ENCODE data around the gene FRMD4A.

FRMD4A gene

DNA sequence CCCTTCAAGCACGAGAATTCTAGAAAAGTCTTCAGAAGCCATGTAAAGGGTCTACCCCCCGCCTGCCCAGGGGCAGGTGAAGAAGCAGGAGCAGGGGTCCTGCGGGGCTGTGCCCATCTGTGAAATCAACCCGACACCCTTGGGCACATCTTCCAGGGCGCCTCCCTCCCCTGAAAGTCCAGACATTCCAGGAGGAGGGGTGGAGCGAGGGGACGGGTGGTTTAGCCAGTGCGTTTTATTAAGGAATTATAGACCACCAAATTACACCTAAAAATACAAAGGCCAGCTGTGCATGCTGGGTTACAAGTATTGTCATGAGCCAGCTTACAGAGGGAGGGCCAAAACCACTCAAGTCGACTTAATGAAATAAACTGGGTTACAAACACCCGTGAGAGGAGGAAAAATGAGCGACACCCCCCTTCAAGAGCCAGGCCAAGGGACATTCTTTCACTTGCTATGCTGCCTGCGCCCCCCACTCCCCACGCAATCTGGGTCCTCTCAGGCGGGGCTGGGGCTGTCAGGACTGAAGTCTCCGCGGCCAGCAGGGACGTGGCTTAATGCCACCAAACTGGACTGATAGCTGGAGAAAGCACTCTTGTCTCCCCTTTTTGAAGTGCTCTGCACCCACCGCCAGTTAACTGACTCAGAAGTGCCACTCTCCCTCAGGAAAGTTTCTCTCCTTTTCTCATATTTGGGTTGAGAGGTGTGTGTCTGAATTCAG lies 360.3 kb downstream of the FRMD4A start:
- no peak for DNase-seq
- Histone ChIP-seq H3K9me3 (ENCODE audit: control insufficient read depth, low read length) (no peaks in the 10 kb centered on the region), H3K27ac (ENCODE audit: insufficient read depth, low read length, poor library complexity, severe bottlenecking) (no peak overlapping the region), H3K27me3 (replicated peaks; ENCODE audit: control insufficient read depth, insufficient read depth, low read length, poor library complexity, severe bottlenecking) (no peaks in the 10 kb centered on the region), H3K4me3 (ENCODE audit: insufficient read depth, low read depth, low read length, poor library complexity, severe bottlenecking) (no peak overlapping the region), H3K36me3 (ENCODE audit: control insufficient read depth, insufficient read depth, low read length) (no peaks in the 10 kb centered on the region), H3K4me1 (ENCODE audit: control insufficient read depth, insufficient read depth, low read length, poor library complexity, severe bottlenecking) (no peaks in the 10 kb centered on the region)

DNA sequence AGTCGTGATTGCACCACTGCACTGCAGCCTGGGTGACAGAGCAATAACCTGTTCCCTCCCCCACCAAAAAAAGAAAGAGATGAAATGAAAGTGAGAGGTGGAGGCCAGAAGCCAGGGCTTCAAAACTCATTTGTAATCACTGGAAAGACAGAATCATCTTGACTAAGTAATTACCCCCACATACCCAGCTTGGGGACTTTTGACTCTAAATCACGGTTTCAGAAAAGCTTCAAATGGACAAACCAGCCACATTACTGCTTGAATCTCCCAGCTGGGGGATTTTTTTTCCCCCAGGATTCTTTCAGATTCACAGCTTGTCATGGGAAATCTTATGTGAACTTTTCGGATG lies 361.0 kb downstream of the FRMD4A start:
- DNase-seq = no peak
- Histone ChIP-seq H3K27me3 (replicated peaks; ENCODE audit: control insufficient read depth, insufficient read depth, low read length, poor library complexity, severe bottlenecking) (no peaks in the 10 kb centered on the region), H3K4me3 (ENCODE audit: insufficient read depth, low read depth, low read length, poor library complexity, severe bottlenecking) (no peak overlapping the region), H3K27ac (ENCODE audit: insufficient read depth, low read length, poor library complexity, severe bottlenecking) (no peak overlapping the region), H3K9me3 (ENCODE audit: control insufficient read depth, low read length) (no peaks in the 10 kb centered on the region), H3K4me1 (ENCODE audit: control insufficient read depth, insufficient read depth, low read length, poor library complexity, severe bottlenecking) (no peaks in the 10 kb centered on the region), H3K36me3 (ENCODE audit: control insufficient read depth, insufficient read depth, low read length) (no peaks in the 10 kb centered on the region)

DNA sequence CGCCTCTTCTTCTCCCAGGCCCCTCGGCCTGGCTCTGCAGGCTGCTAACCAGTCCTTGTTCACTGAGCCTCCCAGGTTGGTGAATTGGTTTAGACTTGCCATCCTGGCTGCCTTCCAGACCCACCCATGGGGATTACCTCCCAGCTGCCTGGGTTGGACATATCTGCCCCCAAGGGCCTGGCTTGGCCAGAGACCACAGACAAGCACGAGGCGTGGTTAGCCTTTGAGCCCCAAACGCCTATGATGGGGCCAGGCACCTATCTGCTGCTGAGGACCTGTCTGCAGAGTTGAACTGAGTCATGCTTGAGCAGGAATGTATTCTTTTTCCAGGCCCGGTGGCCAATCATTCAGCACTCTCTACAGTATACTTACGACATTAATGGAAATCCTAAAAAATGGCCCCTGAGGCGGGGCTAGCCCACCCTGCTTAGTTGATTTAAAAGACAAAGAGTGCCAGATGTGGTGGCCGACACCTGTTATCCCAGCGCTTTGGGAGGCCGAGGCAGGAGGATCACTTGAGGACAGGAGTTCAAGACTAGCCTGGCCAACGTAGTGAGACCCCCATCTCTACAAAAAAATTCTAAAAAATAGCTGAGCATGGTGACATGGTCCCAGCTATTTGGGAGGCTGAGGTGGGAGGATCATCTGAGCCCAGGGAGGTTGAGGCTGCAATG lies 361.5 kb downstream of the FRMD4A start:
- H3K27ac ChIP-seq (ENCODE audit: insufficient read depth, low read length, poor library complexity, severe bottlenecking) = no peak overlapping the region
- no peak overlapping the region for H3K4me3 ChIP-seq (ENCODE audit: insufficient read depth, low read depth, low read length, poor library complexity, severe bottlenecking)
- H3K36me3 ChIP-seq (ENCODE audit: control insufficient read depth, insufficient read depth, low read length) = no peaks in the 10 kb centered on the region
- no peaks in the 10 kb centered on the region for H3K4me1 ChIP-seq (ENCODE audit: control insufficient read depth, insufficient read depth, low read length, poor library complexity, severe bottlenecking)
- H3K27me3 ChIP-seq (replicated peaks; ENCODE audit: control insufficient read depth, insufficient read depth, low read length, poor library complexity, severe bottlenecking) = no peaks in the 10 kb centered on the region
- DNase-seq = no peak
- no peaks in the 10 kb centered on the region for H3K9me3 ChIP-seq (ENCODE audit: control insufficient read depth, low read length)

DNA sequence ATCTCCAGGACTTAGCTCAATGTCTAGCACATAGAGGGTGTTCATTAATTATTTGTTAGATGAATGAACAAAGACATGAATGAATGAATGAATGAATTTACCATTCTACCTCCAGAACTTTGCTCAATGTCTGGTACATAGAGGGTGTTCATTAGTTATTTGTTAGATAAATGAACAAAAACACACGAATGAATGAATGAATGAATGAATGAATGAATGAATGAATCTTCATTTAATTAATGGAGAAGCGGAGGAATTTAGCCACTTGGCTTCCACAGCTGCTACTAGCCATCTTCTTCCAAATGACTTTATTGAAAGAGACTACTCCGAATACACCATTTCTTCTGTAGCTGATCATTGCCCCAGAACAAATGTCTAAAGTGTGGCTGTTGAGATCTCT lies 368.9 kb downstream of the FRMD4A start:
- Histone ChIP-seq H3K27me3 (replicated peaks; ENCODE audit: control insufficient read depth, insufficient read depth, low read length, poor library complexity, severe bottlenecking) (no peaks in the 10 kb centered on the region), H3K36me3 (ENCODE audit: control insufficient read depth, insufficient read depth, low read length) (no peaks in the 10 kb centered on the region), H3K4me1 (ENCODE audit: control insufficient read depth, insufficient read depth, low read length, poor library complexity, severe bottlenecking) (no peaks in the 10 kb centered on the region), H3K9me3 (ENCODE audit: control insufficient read depth, low read length) (no peaks in the 10 kb centered on the region), H3K4me3 (ENCODE audit: insufficient read depth, low read depth, low read length, poor library complexity, severe bottlenecking) (no peak overlapping the region), H3K27ac (ENCODE audit: insufficient read depth, low read length, poor library complexity, severe bottlenecking) (no peak overlapping the region)
- no peak for DNase-seq

DNA sequence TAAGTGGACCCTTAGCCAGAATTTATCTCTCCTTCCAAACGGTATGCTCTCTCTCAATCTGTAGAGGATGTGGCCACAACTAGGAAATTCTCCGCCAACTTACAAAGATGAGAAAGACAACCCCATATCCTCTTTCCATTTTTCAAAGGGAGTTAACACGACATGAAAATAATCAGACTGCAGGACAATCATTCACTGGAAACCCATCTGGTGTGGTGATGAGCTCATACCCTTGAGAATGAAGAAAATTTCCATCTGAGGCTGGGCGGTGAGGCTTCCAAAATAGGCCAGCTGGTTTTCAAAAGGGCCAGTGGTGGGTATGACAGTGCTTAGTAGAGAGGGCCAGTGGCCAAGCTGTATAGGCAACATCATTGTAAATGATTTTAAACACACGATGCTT lies 369.6 kb downstream of the FRMD4A start:
- Histone ChIP-seq H3K4me1 (ENCODE audit: control insufficient read depth, insufficient read depth, low read length, poor library complexity, severe bottlenecking) (no peaks in the 10 kb centered on the region), H3K36me3 (ENCODE audit: control insufficient read depth, insufficient read depth, low read length) (no peaks in the 10 kb centered on the region), H3K9me3 (ENCODE audit: control insufficient read depth, low read length) (no peaks in the 10 kb centered on the region), H3K27ac (ENCODE audit: insufficient read depth, low read length, poor library complexity, severe bottlenecking) (no peak overlapping the region), H3K27me3 (replicated peaks; ENCODE audit: control insufficient read depth, insufficient read depth, low read length, poor library complexity, severe bottlenecking) (no peaks in the 10 kb centered on the region), H3K4me3 (ENCODE audit: insufficient read depth, low read depth, low read length, poor library complexity, severe bottlenecking) (no peak overlapping the region)
- DNase-seq = no peak

DNA sequence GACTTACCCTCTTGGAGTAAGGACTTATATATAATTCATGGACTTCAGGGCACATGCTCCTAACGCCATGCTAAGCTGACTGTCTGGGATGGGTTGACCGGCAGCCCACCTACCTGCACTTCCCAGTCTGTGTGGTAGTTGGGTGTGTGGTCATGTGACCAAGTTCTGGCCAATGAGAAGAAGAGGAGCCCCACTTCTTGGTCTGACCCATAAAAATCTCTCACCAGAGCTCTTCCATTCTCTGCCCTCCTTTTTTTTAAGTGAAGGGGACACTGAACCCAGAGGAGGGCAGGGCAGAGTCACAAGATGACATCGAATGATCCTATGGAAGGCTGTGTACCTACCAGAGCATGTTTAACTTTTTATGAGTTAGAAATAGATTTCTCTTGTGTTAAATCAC lies 370.1 kb downstream of the FRMD4A start:
- no peak overlapping the region for H3K4me3 ChIP-seq (ENCODE audit: insufficient read depth, low read depth, low read length, poor library complexity, severe bottlenecking)
- no peak for DNase-seq
- H3K4me1 ChIP-seq (ENCODE audit: control insufficient read depth, insufficient read depth, low read length, poor library complexity, severe bottlenecking) = no peaks in the 10 kb centered on the region
- H3K9me3 ChIP-seq (ENCODE audit: control insufficient read depth, low read length) = no peaks in the 10 kb centered on the region
- H3K27ac ChIP-seq (ENCODE audit: insufficient read depth, low read length, poor library complexity, severe bottlenecking) = no peak overlapping the region
- no peaks in the 10 kb centered on the region for H3K36me3 ChIP-seq (ENCODE audit: control insufficient read depth, insufficient read depth, low read length)
- no peaks in the 10 kb centered on the region for H3K27me3 ChIP-seq (replicated peaks; ENCODE audit: control insufficient read depth, insufficient read depth, low read length, poor library complexity, severe bottlenecking)

DNA sequence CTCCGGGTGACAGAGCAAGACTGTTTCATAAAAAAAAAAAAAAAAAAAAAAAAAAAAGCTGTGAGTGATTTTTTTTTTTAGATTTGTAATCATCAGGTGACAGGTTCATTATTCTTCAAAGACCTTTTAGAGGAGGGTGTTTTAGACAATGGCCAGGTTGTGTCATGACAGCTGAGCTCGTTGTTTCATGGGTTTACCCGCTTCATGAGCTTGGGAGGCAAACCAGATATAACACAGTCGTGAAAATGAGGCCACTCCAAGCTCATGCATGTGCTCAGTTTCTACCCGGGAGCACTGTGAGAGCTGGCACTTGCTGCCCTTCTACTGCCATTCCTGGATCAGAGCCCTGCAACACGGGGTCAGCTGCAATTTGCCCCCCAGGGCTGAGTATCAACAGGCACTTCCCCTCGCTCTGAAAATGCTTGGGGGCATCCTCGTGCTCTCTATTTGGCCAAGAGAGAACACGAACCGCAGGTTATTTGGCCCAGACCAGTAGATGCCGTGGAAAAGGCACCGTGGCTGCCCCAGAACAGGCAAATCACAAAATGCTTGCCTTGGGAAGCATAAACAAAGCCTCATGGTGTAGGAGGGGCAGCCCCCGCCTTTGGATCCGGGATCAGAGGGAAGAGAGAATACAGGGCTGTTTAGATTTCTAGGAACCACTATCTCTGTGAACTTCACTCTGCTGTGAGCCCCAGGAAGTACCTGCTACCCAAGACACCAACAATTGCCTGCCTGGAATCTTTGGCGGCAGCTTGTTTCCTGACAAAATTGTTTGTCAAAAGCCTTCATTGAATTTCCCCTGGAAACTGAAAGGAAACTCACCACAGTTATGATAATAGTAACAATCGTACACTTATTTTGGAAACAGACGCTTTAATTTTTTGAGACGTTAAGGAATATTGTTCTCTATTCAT lies 371.0 kb downstream of the FRMD4A start:
- no peaks in the 10 kb centered on the region for H3K27me3 ChIP-seq (replicated peaks; ENCODE audit: control insufficient read depth, insufficient read depth, low read length, poor library complexity, severe bottlenecking)
- H3K9me3 ChIP-seq (ENCODE audit: control insufficient read depth, low read length) = no peaks in the 10 kb centered on the region
- H3K36me3 ChIP-seq (ENCODE audit: control insufficient read depth, insufficient read depth, low read length) = no peaks in the 10 kb centered on the region
- H3K4me1 ChIP-seq (ENCODE audit: control insufficient read depth, insufficient read depth, low read length, poor library complexity, severe bottlenecking) = no peaks in the 10 kb centered on the region
- no peak overlapping the region for H3K27ac ChIP-seq (ENCODE audit: insufficient read depth, low read length, poor library complexity, severe bottlenecking)
- H3K4me3 ChIP-seq (ENCODE audit: insufficient read depth, low read depth, low read length, poor library complexity, severe bottlenecking) = no peak overlapping the region
- DNase-seq = no peak

DNA sequence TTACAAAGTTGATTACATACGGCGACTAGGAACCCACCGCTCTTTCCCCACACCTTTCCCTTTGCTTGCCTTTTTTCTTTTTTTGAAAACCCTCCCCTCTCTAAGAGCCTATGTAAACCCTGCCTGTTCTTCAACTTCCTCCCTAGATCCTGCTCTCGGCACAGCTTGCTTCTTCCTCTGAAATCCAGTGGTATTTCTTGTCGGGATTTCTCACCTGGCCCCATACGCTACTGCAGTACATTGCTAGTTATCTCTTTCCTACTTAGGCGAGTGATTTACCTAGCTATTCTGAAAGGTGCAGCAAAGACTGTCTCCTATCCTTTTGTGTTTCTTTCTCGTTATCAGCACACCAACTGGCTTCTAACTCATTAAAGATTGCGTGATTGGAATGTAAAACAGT lies 372.9 kb downstream of the FRMD4A start:
- no peak overlapping the region for H3K4me3 ChIP-seq (ENCODE audit: insufficient read depth, low read depth, low read length, poor library complexity, severe bottlenecking)
- no peaks in the 10 kb centered on the region for H3K27me3 ChIP-seq (replicated peaks; ENCODE audit: control insufficient read depth, insufficient read depth, low read length, poor library complexity, severe bottlenecking)
- no peak overlapping the region for H3K27ac ChIP-seq (ENCODE audit: insufficient read depth, low read length, poor library complexity, severe bottlenecking)
- H3K36me3 ChIP-seq (ENCODE audit: control insufficient read depth, insufficient read depth, low read length) = no peaks in the 10 kb centered on the region
- no peaks in the 10 kb centered on the region for H3K9me3 ChIP-seq (ENCODE audit: control insufficient read depth, low read length)
- no peaks in the 10 kb centered on the region for H3K4me1 ChIP-seq (ENCODE audit: control insufficient read depth, insufficient read depth, low read length, poor library complexity, severe bottlenecking)
- no peak for DNase-seq

DNA sequence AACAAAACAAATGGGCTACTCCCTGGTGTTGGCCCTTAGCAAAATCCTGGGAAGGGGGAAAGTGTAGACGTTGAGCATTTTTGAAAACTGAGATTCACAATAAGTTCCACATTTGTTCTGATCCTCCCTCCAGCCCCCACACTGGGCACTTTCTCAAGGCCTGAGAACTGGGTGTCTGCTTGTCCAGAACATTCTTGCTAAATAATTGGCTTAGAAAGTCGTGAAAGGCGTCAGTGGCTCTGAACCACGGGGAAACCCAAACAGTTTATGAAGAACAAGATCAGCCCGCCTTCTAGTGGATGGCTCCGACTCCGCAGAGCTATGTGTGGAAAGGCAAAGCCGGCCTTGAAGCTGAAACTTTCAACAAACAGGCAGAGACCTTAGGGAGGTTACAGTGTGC lies 373.9 kb downstream of the FRMD4A start:
- Histone ChIP-seq H3K4me3 (ENCODE audit: insufficient read depth, low read depth, low read length, poor library complexity, severe bottlenecking) (no peak overlapping the region), H3K36me3 (ENCODE audit: control insufficient read depth, insufficient read depth, low read length) (no peaks in the 10 kb centered on the region), H3K27ac (ENCODE audit: insufficient read depth, low read length, poor library complexity, severe bottlenecking) (no peak overlapping the region), H3K4me1 (ENCODE audit: control insufficient read depth, insufficient read depth, low read length, poor library complexity, severe bottlenecking) (no peaks in the 10 kb centered on the region), H3K9me3 (ENCODE audit: control insufficient read depth, low read length) (no peaks in the 10 kb centered on the region), H3K27me3 (replicated peaks; ENCODE audit: control insufficient read depth, insufficient read depth, low read length, poor library complexity, severe bottlenecking) (no peaks in the 10 kb centered on the region)
- no peak for DNase-seq

All from effector memory CD4-positive, alpha-beta T cell (primary cell).